ENCODE data around the gene FKBP2. TPM values are rescaled to one million over a fixed set of nuclear protein-coding genes. Genes with fewer than 3 reads are reported as not detected.
A peak's percentile ranks its signal among the peaks of the same experiment; 100 is the strongest.

FKBP2 gene
- total RNA-seq, 2 experiments from 2014 or later, result 17.2 to 20.0 TPM

- no peaks in the 10 kb centered on the region for H3K27me3 Mint-ChIP-seq (ENCODE audit: low read depth)
- intact Hi-C loops (cut with micrococcal nuclease), result no loop called here
- no peak overlapping the region for H3K27ac Mint-ChIP-seq
- DNase-seq, result no peak
- H3K4me1 Mint-ChIP-seq (ENCODE audit: low read depth), result peaks cover 7% of the 10 kb centered on the region
- peaks cover 14% of the 10 kb centered on the region for H3K36me3 Mint-ChIP-seq (ENCODE audit: low read depth)
- no peaks in the 10 kb centered on the region for H3K9me3 Mint-ChIP-seq
- CTCF ChIA-PET, result interaction anchor here (1.4 kb wide), 1 partner anchor 83 kb away, joined by 3 read pairs; no protein-coding TSS in a partner anchor
- no peak overlapping the region for H3K4me3 Mint-ChIP-seq
Measured at GRCh38 chr11:64220798-64221197, 20.1 kb upstream of the FKBP2 start.

DNA sequence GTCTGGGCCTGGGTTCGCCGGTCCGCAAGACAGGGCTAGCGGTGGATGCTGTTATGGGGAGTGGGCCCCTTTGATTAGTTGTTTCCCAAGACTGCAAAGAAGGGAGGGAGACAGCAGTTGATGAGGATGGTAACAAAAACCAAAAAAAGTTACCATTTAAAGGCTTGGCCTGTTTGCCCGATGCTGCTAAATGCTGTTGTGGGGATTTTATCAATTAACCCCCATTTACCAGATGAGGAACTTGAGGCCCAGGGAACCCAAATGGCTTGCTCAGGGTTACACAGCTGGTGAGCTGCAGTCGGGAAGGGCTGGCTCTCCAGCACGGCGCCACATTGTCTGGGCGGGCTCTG is 18.3 kb upstream of the FKBP2 start:
- no peaks in the 10 kb centered on the region for H3K9me3 Mint-ChIP-seq
- peaks cover 16% of the 10 kb centered on the region for H3K4me1 Mint-ChIP-seq (ENCODE audit: low read depth)
- CTCF ChIA-PET, result no interaction called here
- H3K27me3 Mint-ChIP-seq (ENCODE audit: low read depth), result no peaks in the 10 kb centered on the region
- intact Hi-C loops (cut with micrococcal nuclease), result no loop called here
- H3K4me3 Mint-ChIP-seq, result no peak overlapping the region
- H3K36me3 Mint-ChIP-seq (ENCODE audit: low read depth), result peaks cover 12% of the 10 kb centered on the region
- H3K27ac Mint-ChIP-seq, result no peak overlapping the region
- DNase-seq, result no peak

- H3K27ac Mint-ChIP-seq, result no peak overlapping the region
Measured at GRCh38 chr11:64223001-64223651, 17.8 kb upstream of the FKBP2 start.

DNA sequence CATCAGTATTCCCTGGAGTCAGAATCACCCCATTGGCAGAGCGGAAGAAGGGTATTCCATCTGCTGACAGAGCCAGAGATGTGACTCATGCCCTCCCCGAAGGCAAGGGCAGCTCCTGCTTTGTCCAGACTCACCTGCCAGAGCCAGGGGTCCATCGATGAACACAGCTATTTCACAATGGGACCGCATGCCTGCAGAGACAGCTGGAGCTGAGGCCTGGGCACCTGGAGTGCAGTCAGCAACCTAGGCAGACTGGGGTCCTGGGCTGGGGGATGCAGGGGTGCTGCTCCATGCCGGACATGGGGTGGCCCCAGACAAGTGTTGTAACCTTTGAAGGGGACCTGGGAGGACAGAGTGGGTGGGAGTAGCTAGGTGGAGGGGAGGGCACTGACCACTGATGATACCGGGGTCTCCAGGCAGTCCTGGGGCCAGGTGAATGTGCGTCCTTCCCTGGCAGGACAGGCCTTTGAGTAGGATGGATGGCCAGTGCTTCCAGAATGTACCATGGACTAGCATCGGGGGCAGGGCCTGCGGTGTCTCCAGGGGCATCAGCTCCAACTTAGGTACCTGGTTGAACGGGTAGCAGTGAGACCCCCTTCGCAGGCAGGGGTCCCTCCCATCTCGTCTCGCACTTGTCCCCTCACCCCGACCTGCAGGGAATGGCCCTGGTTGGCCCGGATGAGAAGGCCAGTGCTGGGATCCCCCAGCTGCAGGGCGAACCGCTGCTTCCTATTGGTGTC is 16.6 kb upstream of the FKBP2 start:
- H3K4me3 Mint-ChIP-seq, result peak overlapping the region; percentile 87
- CTCF ChIA-PET, result interaction anchor here (0.6 to 1.4 kb wide), 4 partner anchors 10 to 605 kb away, joined by 3 to 6 read pairs (median 5); partner anchors contain the start of gene FERMT3
- no peak overlapping the region for H3K27ac Mint-ChIP-seq
- intact Hi-C loops (cut with micrococcal nuclease), result no loop called here
- no peak for DNase-seq
- H3K4me1 Mint-ChIP-seq (ENCODE audit: low read depth), result peaks cover 27% of the 10 kb centered on the region
- H3K36me3 Mint-ChIP-seq (ENCODE audit: low read depth), result peaks cover 3% of the 10 kb centered on the region
- no peaks in the 10 kb centered on the region for H3K27me3 Mint-ChIP-seq (ENCODE audit: low read depth)
- H3K9me3 Mint-ChIP-seq, result no peaks in the 10 kb centered on the region

More at GRCh38 chr11:64223001-64223651, 17.8 kb upstream of the FKBP2 start:
- intact Hi-C loops (cut with micrococcal nuclease), result no loop called here
- no peak for DNase-seq
- Mint-ChIP-seq H3K4me1 (ENCODE audit: low read depth) (peaks cover 21% of the 10 kb centered on the region), H3K9me3 (no peaks in the 10 kb centered on the region), H3K4me3 (no peak overlapping the region), H3K36me3 (ENCODE audit: low read depth) (peaks cover 11% of the 10 kb centered on the region), H3K27me3 (ENCODE audit: low read depth) (no peaks in the 10 kb centered on the region)
- CTCF ChIA-PET, result interaction anchor here (1.1 to 1.4 kb wide), 2 partner anchors 9 to 18 kb away, joined by 3 to 5 read pairs; no protein-coding TSS in a partner anchor

DNA sequence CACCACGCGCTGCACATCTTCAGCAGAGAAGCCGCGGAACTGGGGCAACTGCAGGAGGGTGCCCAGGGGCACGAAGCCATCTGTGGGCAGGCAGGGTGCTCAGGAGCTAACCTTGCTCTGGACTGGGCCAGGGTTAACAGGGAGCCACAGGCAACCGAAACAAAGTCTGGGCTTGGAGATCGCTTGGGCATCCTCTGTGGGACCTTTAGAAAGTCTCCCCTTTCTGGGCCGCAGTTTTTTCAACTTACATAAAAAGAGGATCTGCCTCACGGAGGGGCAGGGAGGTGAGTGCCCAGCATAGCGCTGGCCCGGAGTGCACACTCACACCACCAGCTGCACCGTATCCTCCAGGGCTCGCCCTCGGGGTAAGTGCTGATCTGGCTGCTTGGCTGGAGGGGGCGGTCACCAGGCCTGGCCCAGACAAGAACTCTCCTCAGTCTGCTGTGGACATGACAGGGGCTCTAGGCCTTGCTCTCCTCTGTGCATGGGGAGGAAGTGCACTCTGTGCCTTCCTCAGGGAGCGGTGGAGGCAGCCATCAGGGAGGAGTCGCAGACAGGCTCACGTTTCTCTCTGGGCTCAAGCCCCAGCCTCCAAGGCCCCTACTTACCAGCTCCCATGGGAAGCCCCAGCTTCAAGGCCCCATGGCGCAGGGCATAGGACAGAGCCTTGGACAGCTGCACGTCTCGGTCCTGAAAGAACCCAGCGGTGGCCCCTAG is 15.8 kb upstream of the FKBP2 start:
- CTCF ChIA-PET, result interaction anchor here (0.6 to 3.2 kb wide), 4 partner anchors 18 to 606 kb away, joined by 5 to 13 read pairs (median 8); partner anchors contain the start of gene FERMT3
- Mint-ChIP-seq H3K27ac (peak overlapping the region; percentile 90), H3K9me3 (no peaks in the 10 kb centered on the region), H3K4me3 (peak overlapping the region; percentile 87), H3K27me3 (ENCODE audit: low read depth) (no peaks in the 10 kb centered on the region), H3K36me3 (ENCODE audit: low read depth) (peaks cover 5% of the 10 kb centered on the region), H3K4me1 (ENCODE audit: low read depth) (peaks cover 33% of the 10 kb centered on the region)
- no peak for DNase-seq
- intact Hi-C loops (cut with micrococcal nuclease), result no loop called here

- Mint-ChIP-seq H3K27me3 (ENCODE audit: low read depth) (no peaks in the 10 kb centered on the region), H3K4me3 (peak within 1 kb of the TSS; percentile 87), H3K27ac (peak within 1 kb of the TSS; percentile 90), H3K4me1 (ENCODE audit: low read depth) (peaks cover 34% of the 10 kb centered on the region), H3K36me3 (ENCODE audit: low read depth) (peaks cover 4% of the 10 kb centered on the region), H3K9me3 (no peaks in the 10 kb centered on the region)
- CTCF ChIA-PET, result interaction anchor here (0.9 to 3.2 kb wide), 4 partner anchors 10 to 76 kb away, joined by 3 to 13 read pairs (median 9); partner anchors contain the start of gene FERMT3
- DNase-seq, result peak; percentile 94
- intact Hi-C loops (cut with micrococcal nuclease), result loop anchor here (1.0 kb wide), 5 partner anchors 15 to 58 kb away; partner anchors contain the start of genes BAD and FKBP2
Measured at GRCh38 chr11:64225608-64226506, 15.0 kb upstream of the FKBP2 start, which contains the start of the genes NUDT22 and TRPT1. Gene NUDT22 (plus strand): TSS chr11:64226274. CDS start chr11:64226653, 379 bp downstream. Gene TRPT1 (minus strand): TSS chr11:64226186. CDS start chr11:64225860, 326 bp downstream.

- H3K36me3 Mint-ChIP-seq (ENCODE audit: low read depth), result peaks cover 2% of the 10 kb centered on the region
- H3K4me1 Mint-ChIP-seq (ENCODE audit: low read depth), result peaks cover 39% of the 10 kb centered on the region
- H3K9me3 Mint-ChIP-seq, result no peaks in the 10 kb centered on the region
- H3K27ac Mint-ChIP-seq, result peak overlapping the region; percentile 85
- intact Hi-C loops (cut with micrococcal nuclease), result loop anchor here (1.0 kb wide), 5 partner anchors 15 to 58 kb away; partner anchors contain the start of genes BAD and FKBP2
- H3K4me3 Mint-ChIP-seq, result peak overlapping the region; percentile 87
- no peaks in the 10 kb centered on the region for H3K27me3 Mint-ChIP-seq (ENCODE audit: low read depth)
- CTCF ChIA-PET, result interaction anchor here (0.9 to 3.2 kb wide), 6 partner anchors 9 to 78 kb away, joined by 3 to 13 read pairs (median 6); partner anchors contain the start of gene FERMT3
- peak; percentile 71 for DNase-seq
Measured at GRCh38 chr11:64226507-64227051, 14.3 kb upstream of the FKBP2 start.

GRCh38 chr11:64227405-64227956 is 13.4 kb upstream of the FKBP2 start:
- intact Hi-C loops (cut with micrococcal nuclease), result no loop called here
- CTCF ChIA-PET, result interaction anchor here (1.0 to 3.2 kb wide), 5 partner anchors 21 to 77 kb away, joined by 3 to 13 read pairs (median 7); partner anchors contain the start of gene FERMT3
- Mint-ChIP-seq H3K4me1 (ENCODE audit: low read depth) (peaks cover 44% of the 10 kb centered on the region), H3K9me3 (no peaks in the 10 kb centered on the region), H3K36me3 (ENCODE audit: low read depth) (peaks cover 2% of the 10 kb centered on the region), H3K4me3 (peak overlapping the region; percentile 87), H3K27me3 (ENCODE audit: low read depth) (no peaks in the 10 kb centered on the region), H3K27ac (peak overlapping the region; percentile 85)
- DNase-seq, result no peak

GRCh38 chr11:64229090-64229743 is 11.7 kb upstream of the FKBP2 start:
- H3K4me1 Mint-ChIP-seq (ENCODE audit: low read depth), result peaks cover 44% of the 10 kb centered on the region
- no peak overlapping the region for H3K27ac Mint-ChIP-seq
- H3K36me3 Mint-ChIP-seq (ENCODE audit: low read depth), result peaks cover 2% of the 10 kb centered on the region
- CTCF ChIA-PET, result no interaction called here
- intact Hi-C loops (cut with micrococcal nuclease), result no loop called here
- H3K4me3 Mint-ChIP-seq, result peak overlapping the region; percentile 78
- no peaks in the 10 kb centered on the region for H3K9me3 Mint-ChIP-seq
- no peaks in the 10 kb centered on the region for H3K27me3 Mint-ChIP-seq (ENCODE audit: low read depth)
- no peak for DNase-seq

DNA sequence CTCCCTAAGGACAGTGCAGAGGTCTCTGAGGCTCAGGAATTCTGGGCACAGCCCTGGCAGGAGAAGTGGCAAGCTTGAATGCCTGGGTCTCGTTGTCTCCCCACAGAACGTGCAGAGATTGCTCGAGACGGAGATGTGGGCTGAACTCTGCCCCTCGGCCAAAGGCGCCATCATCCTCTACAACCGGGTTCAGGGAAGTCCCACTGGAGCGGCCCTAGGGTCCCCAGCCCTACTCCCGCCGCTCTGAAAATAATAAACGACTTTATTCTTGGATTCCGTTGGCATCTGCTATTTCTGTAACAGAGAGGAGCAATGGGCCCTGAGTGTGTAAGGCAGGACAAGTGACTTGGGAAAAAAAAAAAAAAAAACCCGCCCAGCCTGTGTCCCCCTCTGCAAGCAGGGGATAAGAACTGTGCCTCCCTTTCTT is 11.1 kb upstream of the FKBP2 start:
- no peaks in the 10 kb centered on the region for H3K27me3 Mint-ChIP-seq (ENCODE audit: low read depth)
- no peak for DNase-seq
- CTCF ChIA-PET, result no interaction called here
- H3K4me1 Mint-ChIP-seq (ENCODE audit: low read depth), result peaks cover 44% of the 10 kb centered on the region
- no peaks in the 10 kb centered on the region for H3K9me3 Mint-ChIP-seq
- intact Hi-C loops (cut with micrococcal nuclease), result loop anchor here (1.0 to 2.0 kb wide), 5 partner anchors 12 to 76 kb away; partner anchors contain the start of genes ESRRA, FKBP2 and PPP1R14B
- peak overlapping the region; percentile 71 for H3K27ac Mint-ChIP-seq
- peaks cover 2% of the 10 kb centered on the region for H3K36me3 Mint-ChIP-seq (ENCODE audit: low read depth)
- peak overlapping the region; percentile 78 for H3K4me3 Mint-ChIP-seq

Measured in activated naive CD4-positive, alpha-beta T cell treated with anti-CD3 and anti-CD28 coated beads for 36 hours (primary cell).